Measurements from ENCODE around the gene XIRP1. TPM values are rescaled to one million over a fixed set of nuclear protein-coding genes. Genes with fewer than 3 reads are reported as not detected.

The XIRP1 gene
- total RNA-seq, 2 experiments from 2014 or later: not detected

DNA sequence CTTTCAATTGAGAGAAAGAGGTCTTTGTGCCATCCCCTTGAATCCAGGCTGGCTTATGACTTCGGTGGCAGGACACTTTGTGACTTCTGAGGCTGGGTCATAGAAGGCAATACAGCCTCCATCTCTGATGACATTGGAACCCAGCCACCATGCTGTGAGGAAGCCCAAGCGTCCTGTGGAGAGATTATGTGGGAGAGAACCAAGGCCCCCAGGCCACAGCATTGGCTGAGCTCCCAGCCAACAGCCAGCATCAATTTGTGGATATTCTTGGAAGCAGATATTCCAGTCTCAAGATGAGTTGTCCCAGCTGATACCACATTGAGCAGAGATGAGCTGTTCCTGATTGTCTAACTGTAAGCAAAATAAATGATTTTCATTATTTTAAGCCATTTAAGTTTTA, 12.7 kb upstream of the XIRP1 start:
- no peak overlapping the region for H2AFZ ChIP-seq (ENCODE audit: low read length)
- BruUV-seq (replicated peaks): no TSS peak
- H3K9me3 ChIP-seq (ENCODE audit: low read length): no peaks in the 10 kb centered on the region
- TF ChIP-seq, protein P1, sequence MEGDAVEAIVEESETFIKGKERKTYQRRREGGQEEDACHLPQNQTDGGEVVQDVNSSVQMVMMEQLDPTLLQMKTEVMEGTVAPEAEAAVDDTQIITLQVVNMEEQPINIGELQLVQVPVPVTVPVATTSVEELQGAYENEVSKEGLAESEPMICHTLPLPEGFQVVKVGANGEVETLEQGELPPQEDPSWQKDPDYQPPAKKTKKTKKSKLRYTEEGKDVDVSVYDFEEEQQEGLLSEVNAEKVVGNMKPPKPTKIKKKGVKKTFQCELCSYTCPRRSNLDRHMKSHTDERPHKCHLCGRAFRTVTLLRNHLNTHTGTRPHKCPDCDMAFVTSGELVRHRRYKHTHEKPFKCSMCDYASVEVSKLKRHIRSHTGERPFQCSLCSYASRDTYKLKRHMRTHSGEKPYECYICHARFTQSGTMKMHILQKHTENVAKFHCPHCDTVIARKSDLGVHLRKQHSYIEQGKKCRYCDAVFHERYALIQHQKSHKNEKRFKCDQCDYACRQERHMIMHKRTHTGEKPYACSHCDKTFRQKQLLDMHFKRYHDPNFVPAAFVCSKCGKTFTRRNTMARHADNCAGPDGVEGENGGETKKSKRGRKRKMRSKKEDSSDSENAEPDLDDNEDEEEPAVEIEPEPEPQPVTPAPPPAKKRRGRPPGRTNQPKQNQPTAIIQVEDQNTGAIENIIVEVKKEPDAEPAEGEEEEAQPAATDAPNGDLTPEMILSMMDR (conservative IDR thresholded peaks at IDR 0.05; ENCODE audit: low read length): no peak
- ChIA-PET POLR2A (interaction anchor here (1.1 kb wide), 2 partner anchors 8 to 89 kb away, joined by 3 read pairs; no protein-coding TSS in a partner anchor), CTCF (ENCODE audit: unreplicated experiment) (interaction anchor here (1.0 kb wide), 1 partner anchor 83 kb away, joined by 8 read pairs; no protein-coding TSS in a partner anchor)
- H3K27ac ChIP-seq (ENCODE audit: low read depth, low read length, poor library complexity, severe bottlenecking): no peak overlapping the region
- H3K4me3 ChIP-seq (ENCODE audit: low read depth, low read length, poor library complexity, severe bottlenecking): no peak overlapping the region
- H3K79me2 ChIP-seq (ENCODE audit: insufficient read depth, low read depth, low read length): no peaks in the 10 kb centered on the region
- no peak for DNase-seq (ENCODE audit: low spot score)
- H4K20me1 ChIP-seq (ENCODE audit: insufficient read depth, low read length): no peaks in the 10 kb centered on the region
- intact Hi-C loops (cut with micrococcal nuclease; ENCODE audit: unreplicated experiment): no loop called here
- no peaks in the 10 kb centered on the region for H3K36me3 ChIP-seq (ENCODE audit: insufficient read depth, low read length)
- no peak overlapping the region for H3K4me2 ChIP-seq (ENCODE audit: low read length)
- peaks cover 28% of the 10 kb centered on the region for H3K4me1 ChIP-seq (ENCODE audit: insufficient read depth, low read length, poor library complexity, severe bottlenecking)
- H3K9me2 ChIP-seq (ENCODE audit: insufficient read depth, low read length): no peaks in the 10 kb centered on the region

DNA sequence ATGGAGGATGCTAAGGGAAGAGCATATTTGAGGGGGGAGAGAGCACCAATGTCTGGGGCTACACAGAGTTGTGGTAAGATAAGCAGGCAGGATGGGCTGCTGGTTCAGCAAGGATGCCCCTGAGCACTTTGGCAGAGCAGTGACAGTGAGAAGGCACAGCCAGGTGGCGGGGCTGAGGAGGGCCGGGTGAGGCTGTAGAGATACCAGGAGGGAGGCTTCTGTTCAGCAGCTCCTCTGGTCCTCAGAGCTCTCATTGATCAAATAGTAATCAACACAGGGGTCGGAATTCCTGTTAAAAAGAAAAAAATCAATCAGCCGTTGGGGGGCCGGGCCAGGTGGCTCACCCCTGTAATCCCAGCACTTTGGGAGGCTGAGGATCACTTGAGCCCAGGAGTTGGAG, 11.5 kb upstream of the XIRP1 start:
- Histone ChIP-seq H3K36me3 (ENCODE audit: insufficient read depth, low read length) (no peaks in the 10 kb centered on the region), H3K4me1 (ENCODE audit: insufficient read depth, low read length, poor library complexity, severe bottlenecking) (peaks cover 21% of the 10 kb centered on the region), H4K20me1 (ENCODE audit: insufficient read depth, low read length) (no peaks in the 10 kb centered on the region), H3K79me2 (ENCODE audit: insufficient read depth, low read depth, low read length) (no peaks in the 10 kb centered on the region), H2AFZ (ENCODE audit: low read length) (no peak overlapping the region), H3K4me3 (ENCODE audit: low read depth, low read length, poor library complexity, severe bottlenecking) (no peak overlapping the region), H3K4me2 (ENCODE audit: low read length) (no peak overlapping the region), H3K9me3 (ENCODE audit: low read length) (no peaks in the 10 kb centered on the region), H3K27ac (ENCODE audit: low read depth, low read length, poor library complexity, severe bottlenecking) (no peak overlapping the region), H3K9me2 (ENCODE audit: insufficient read depth, low read length) (no peaks in the 10 kb centered on the region)
- CTCF ChIA-PET (ENCODE audit: unreplicated experiment): interaction anchor here (0.9 kb wide), 1 partner anchor 12 kb away, joined by 3 read pairs; the partner anchor contains the start of gene XIRP1
- POLR2A ChIA-PET: no interaction called here
- intact Hi-C loops (cut with micrococcal nuclease; ENCODE audit: unreplicated experiment): no loop called here
- DNase-seq (ENCODE audit: low spot score): no peak
- no TSS peak for BruUV-seq (replicated peaks)
- TF ChIP-seq, protein P1 (conservative IDR thresholded peaks at IDR 0.05; ENCODE audit: low read length): no peak
- no peak for TF ChIP-seq EZH2phosphoT487 (IDR thresholded peaks at IDR 0.05; ENCODE audit: borderline replicate concordance, low read depth, low read length)

DNA sequence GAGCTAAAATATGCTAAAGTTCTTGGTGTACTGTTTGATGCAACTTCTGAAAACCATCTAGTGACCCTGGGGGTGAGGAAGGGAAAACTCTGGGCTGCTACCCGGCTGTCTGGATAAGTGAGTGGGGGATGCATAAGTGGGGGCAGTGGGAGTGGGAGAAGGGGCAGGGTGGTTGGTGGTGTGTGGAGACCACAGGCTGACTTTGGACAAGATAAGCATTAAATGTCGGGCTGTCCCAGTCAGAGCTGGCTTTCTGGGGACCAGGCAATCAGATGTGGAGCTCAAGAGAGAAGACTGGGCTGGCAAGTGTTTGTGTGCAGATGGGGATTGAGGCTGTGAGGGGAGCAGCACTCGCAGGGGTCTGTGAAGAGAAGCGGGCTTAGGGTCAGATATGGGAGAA, 11.0 kb upstream of the XIRP1 start:
- Histone ChIP-seq H3K9me2 (ENCODE audit: insufficient read depth, low read length) (no peaks in the 10 kb centered on the region), H3K4me3 (ENCODE audit: low read depth, low read length, poor library complexity, severe bottlenecking) (no peak overlapping the region), H4K20me1 (ENCODE audit: insufficient read depth, low read length) (no peaks in the 10 kb centered on the region), H3K9me3 (ENCODE audit: low read length) (no peaks in the 10 kb centered on the region), H2AFZ (ENCODE audit: low read length) (no peak overlapping the region), H3K79me2 (ENCODE audit: insufficient read depth, low read depth, low read length) (no peaks in the 10 kb centered on the region), H3K27ac (ENCODE audit: low read depth, low read length, poor library complexity, severe bottlenecking) (no peak overlapping the region), H3K4me1 (ENCODE audit: insufficient read depth, low read length, poor library complexity, severe bottlenecking) (peaks cover 18% of the 10 kb centered on the region), H3K36me3 (ENCODE audit: insufficient read depth, low read length) (no peaks in the 10 kb centered on the region), H3K4me2 (ENCODE audit: low read length) (no peak overlapping the region)
- no TSS peak for BruUV-seq (replicated peaks)
- intact Hi-C loops (cut with micrococcal nuclease; ENCODE audit: unreplicated experiment): no loop called here
- POLR2A ChIA-PET: interaction anchor here (1.9 kb wide), 1 partner anchor 85 kb away, joined by 4 read pairs; no protein-coding TSS in a partner anchor
- CTCF ChIA-PET (ENCODE audit: unreplicated experiment): interaction anchor here (0.9 kb wide), 1 partner anchor 11 kb away, joined by 3 read pairs; the partner anchor contains the start of gene XIRP1
- no peak for DNase-seq (ENCODE audit: low spot score)
- TF ChIP-seq, protein P1 (conservative IDR thresholded peaks at IDR 0.05; ENCODE audit: low read length): no peak
- no peak for TF ChIP-seq EZH2phosphoT487 (IDR thresholded peaks at IDR 0.05; ENCODE audit: borderline replicate concordance, low read depth, low read length)
